Ovary (tissue), 9 donors: ENCODE results near the gene VAV2. TPM values are rescaled to one million over a fixed set of nuclear protein-coding genes. Genes with fewer than 3 reads are reported as not detected.

Experiments
- DNase-seq, 5 donors: peaks; one replicate each; pipeline ENCODE4 v3.0.0-alpha.2; 2019 to 2020
- H3K27ac ChIP-seq, 2 donors: fragments of 200-600 bp; one replicate each; pipeline versions ENCODE4 v1.5.1 to v1.8.0; 2019 to 2022
- H3K27me3 ChIP-seq: fragments of 200-600 bp; one replicate; pipeline ENCODE4 v1.8.0; 2022
- H3K36me3 ChIP-seq: fragments of 200-600 bp; sonication (generic); one replicate; pipeline ENCODE4 v1.5.1; 2019
- H3K4me1 ChIP-seq: one replicate; pipeline ENCODE4 v1.8.1; 2013; ENCODE audit warnings: mild to moderate bottlenecking, moderate library complexity; ENCODE audit not compliant: insufficient read depth
- H3K4me3 ChIP-seq: fragments of 200-600 bp; sonication (generic); one replicate; pipeline ENCODE4 v1.5.1; 2017
- H3K9me3 ChIP-seq, 2 donors: fragments of 200-600 bp in 1 of 2; sonication (generic) in 1 of 2; one replicate each; pipeline versions ENCODE4 v1.5.1 to v1.8.1; 2013 to 2019; ENCODE audit warnings: mild to moderate bottlenecking in 1 of 2, moderate library complexity in 1 of 2
- CTCF ChIP-seq, 3 donors: fragments of 450-650 bp in 2 of 3; fragments of 200-600 bp in 1 of 3; IDR thresholded peaks; one replicate each; pipeline versions ENCODE4 v1.5.1 to v1.8.0; 2016 to 2022; ENCODE audit warnings: antibody characterized with exemption in 3 of 3, mild to moderate bottlenecking in 1 of 3
- EP300 ChIP-seq: sonication (generic); formaldehyde crosslinking; IDR thresholded peaks from one replicate; pipeline ENCODE4 v1.6.1; 2017; ENCODE audit warnings: antibody characterized with exemption
- POLR2A ChIP-seq: fragments of 450-650 bp; IDR thresholded peaks from one replicate; pipeline ENCODE4 v1.6.1; 2017; ENCODE audit warnings: antibody characterized with exemption, mild to moderate bottlenecking, moderate library complexity
- WGBS, 3 donors: extraction: QIAGEN DNeasy Blood & Tissue Kit in 1 of 3; methylation state at CpG; one replicate each; pipeline versions ENCODE4 v1.1.5 to v1.1.7; 2013 to 2017; 5-methylcytosine and 5-hydroxymethylcytosine counted together
- intact Hi-C, 4 donors: fragments of 100-400 bp; cut with DNase I; formaldehyde crosslinking; loops; one replicate each; pipeline versions ENCODE4 v1.11.0 to v1.15.1; 2022 to 2023
- polyA plus RNA-seq, 2 donors: library from polyadenylated mRNA; stranded (reverse); fragments of 200-250 nt in 1 of 2; fragments of 350-450 nt in 1 of 2; fragmentation: Illumina TruSeq in 1 of 2; extraction: RNeasy Lipid Tissue Mini Kit (QIAGEN cat#74804) in 1 of 2; gene quantifications; one replicate each; pipeline ENCODE4 v1.2.3, GENCODE V29; 2013 to 2014
- total RNA-seq, 7 donors: library from RNA; depleted of rRNA in 2 of 7; stranded (reverse); fragments of >200 nt in 2 of 7; fragmentation: NEBNext Ultra II Directional in 3 of 7; extraction: Animal tissue kit (Norgen Biotek cat#: 25700) in 3 of 7; gene quantifications; one replicate each; pipeline versions ENCODE4 v1.1.0 to v1.2.4, GENCODE V29; 2016 to 2023
- donor health status: DM: no; HTN: no; CAD: no; lungs with moderate emphysema.
- donor health status: DM: no; HTN: no; CAD: no.
- donor health status: Bipolar disorder and iron deficiency.
- donor health status: DM: yes; HTN: yes; CAD: no.
- donor health status: DM: no; HTN: no; CAD: no.
- donor health status: DM: yes; HTN: yes; CAD: no.

The VAV2 gene
- total and polyA plus RNA-seq, 9 donors, result 3.7 to 14.1 (median 7.8) TPM

GRCh38 chr9:133895335-133895734, 96.8 kb downstream of the VAV2 start:
- no peak overlapping the region for H3K4me3 ChIP-seq
- 85 to 86% (median 86%) methylated on average over 11 of the region's 11 CpGs for WGBS, 3 donors
- intact Hi-C loops, result no loop called here

DNA sequence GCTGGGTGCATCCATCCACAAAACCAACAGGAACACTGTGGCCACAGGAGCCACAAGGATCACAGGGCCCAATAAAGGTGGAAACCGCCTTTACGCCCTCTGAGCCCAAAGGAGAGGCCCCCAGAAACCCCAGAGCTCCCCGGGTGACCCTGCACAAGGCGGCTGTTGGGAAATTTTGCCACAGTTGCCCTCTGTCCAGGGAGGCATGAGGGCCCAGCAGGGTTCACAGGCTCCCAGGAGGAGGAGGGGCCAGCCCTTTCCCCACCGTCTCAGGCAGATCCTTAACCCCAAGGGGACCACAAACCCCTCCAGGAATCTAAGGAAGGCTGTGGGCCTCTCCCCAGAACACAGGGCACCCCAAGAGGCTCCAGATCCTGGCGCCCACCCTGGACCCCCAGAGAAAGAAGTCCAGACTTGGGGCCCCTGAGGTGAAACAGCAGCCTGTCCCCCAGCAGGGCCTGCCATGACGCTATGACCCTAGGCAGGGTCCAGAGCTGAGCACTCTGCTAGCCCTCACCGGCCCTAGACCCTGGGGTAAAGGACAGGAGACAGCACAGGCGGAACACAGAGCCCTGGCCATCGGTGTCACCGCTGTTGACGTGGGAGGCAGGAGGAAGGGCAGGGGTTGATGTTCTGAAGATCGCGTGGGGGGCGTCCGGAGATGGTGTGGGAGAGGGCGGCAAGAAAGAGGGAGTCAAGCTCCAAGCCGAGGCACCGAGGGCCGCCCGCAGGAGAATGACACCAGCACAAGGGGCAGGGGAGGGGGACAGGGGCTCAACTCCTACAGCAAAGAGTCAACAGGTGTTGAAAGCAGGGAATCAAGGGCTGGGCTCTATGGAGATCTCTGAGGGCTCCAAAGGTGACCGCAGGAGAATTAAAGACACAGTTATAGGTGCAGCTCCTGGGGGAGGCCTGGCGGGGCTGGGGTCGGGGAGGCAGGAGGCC, 97.5 kb downstream of the VAV2 start:
- Histone ChIP-seq H3K4me1 (no peaks in the 10 kb centered on the region), H3K27me3 (no peaks in the 10 kb centered on the region), H3K9me3 (no peaks in the 10 kb centered on the region), H3K27ac (no peak overlapping the region), H3K4me3 (no peak overlapping the region), H3K36me3 (no peaks in the 10 kb centered on the region)
- TF ChIP-seq EP300, result no peak
- no peak for TF ChIP-seq POLR2A
- no peak for TF ChIP-seq CTCF (IDR thresholded peaks at IDR 0.05)
- DNase-seq, result no peak
- intact Hi-C loops, result no loop called here
- 90 to 96% (median 94%) methylated on average over 23 to 24 of the region's 24 CpGs for WGBS, 3 donors

More at GRCh38 chr9:133895335-133895734, 96.8 kb downstream of the VAV2 start:
- TF ChIP-seq CTCF (IDR thresholded peaks at IDR 0.05) (no peak), POLR2A (no peak)
- no peak overlapping the region for H3K27ac ChIP-seq
- no peaks in the 10 kb centered on the region for H3K27me3 ChIP-seq
- H3K36me3 ChIP-seq, result no peaks in the 10 kb centered on the region
- no peaks in the 10 kb centered on the region for H3K9me3 ChIP-seq
- DNase-seq, result no peak
- H3K4me1 ChIP-seq, result no peaks in the 10 kb centered on the region

GRCh38 chr9:133893191-133893994, 98.7 kb downstream of the VAV2 start:
- WGBS, 3 donors, result 93 to 94% (median 93%) methylated on average over 39 to 40 of the region's 40 CpGs
- intact Hi-C loops, result no loop called here
- TF ChIP-seq CTCF (IDR thresholded peaks at IDR 0.05) (no peak), POLR2A (no peak), EP300 (no peak)
- Histone ChIP-seq H3K4me1 (no peaks in the 10 kb centered on the region), H3K36me3 (no peaks in the 10 kb centered on the region), H3K4me3 (no peak overlapping the region), H3K9me3 (no peaks in the 10 kb centered on the region), H3K27me3 (no peaks in the 10 kb centered on the region), H3K27ac (no peak overlapping the region)
- DNase-seq, result no peak

GRCh38 chr9:133892193-133892920, 99.8 kb downstream of the VAV2 start:
- no peaks in the 10 kb centered on the region for H3K36me3 ChIP-seq
- H3K4me1 ChIP-seq, result no peaks in the 10 kb centered on the region
- TF ChIP-seq POLR2A (no peak), CTCF (IDR thresholded peaks at IDR 0.05) (no peak), EP300 (no peak)
- 72 to 75% (median 74%) methylated on average over 17 of the region's 17 CpGs for WGBS, 3 donors
- no peak for DNase-seq
- no peaks in the 10 kb centered on the region for H3K9me3 ChIP-seq
- no peaks in the 10 kb centered on the region for H3K27me3 ChIP-seq
- intact Hi-C loops, result no loop called here
- H3K27ac ChIP-seq, result no peak overlapping the region
- no peak overlapping the region for H3K4me3 ChIP-seq
